Prostate gland (tissue), 2 donors: ENCODE data around the gene L3MBTL1. TPM values are rescaled to one million over a fixed set of nuclear protein-coding genes. Genes with fewer than 3 reads are reported as not detected.

ENCODE experiments used
- DNase-seq: peaks from one replicate; pipeline ENCODE4 v3.0.0-alpha.2; 2019; ENCODE audit warnings: low spot score
- H3K27ac ChIP-seq, 2 donors: fragments of 200-600 bp; sonication (generic); 2 replicates each; pipeline ENCODE4 v1.5.1; 2017 to 2019
- H3K27me3 ChIP-seq: fragments of 200-600 bp; sonication (generic); replicated peaks from 2 replicates; pipeline ENCODE4 v1.5.1; 2019; ENCODE audit not compliant: insufficient read depth
- H3K36me3 ChIP-seq, 2 donors: fragments of 200-600 bp; sonication (generic); 1 replicate in 1 of 2; 2 replicates in 1 of 2; pipeline versions ENCODE4 v1.5.1 to v1.8.1; 2017 to 2019
- H3K4me1 ChIP-seq: fragments of 200-600 bp; sonication (generic); replicated peaks from 2 replicates; pipeline ENCODE4 v1.5.1; 2019
- H3K4me3 ChIP-seq, 2 donors: fragments of 200-600 bp; sonication (generic); 2 replicates each; pipeline ENCODE4 v1.5.1; 2017 to 2019
- H3K9me3 ChIP-seq: fragments of 200-600 bp; sonication (generic); 2 replicates; pipeline ENCODE4 v1.5.1; 2017
- CTCF ChIP-seq, 4 experiments: fragments of 200-600 bp in 2 of 4; fragments of 450-650 bp in 2 of 4; sonication (generic) in 2 of 4; IDR thresholded peaks; 1 replicate in 3 of 4; 2 replicates in 1 of 4; pipeline ENCODE4 v1.5.1; 2016 to 2019; ENCODE audit warnings: antibody characterized with exemption in 4 of 4, mild to moderate bottlenecking in 2 of 4, moderate library complexity in 2 of 4
- POLR2A ChIP-seq: fragments of 450-650 bp; IDR thresholded peaks from one replicate; pipeline ENCODE4 v1.6.1; 2016; ENCODE audit warnings: antibody characterized with exemption, mild to moderate bottlenecking
- POLR2AphosphoS5 ChIP-seq: sonication (generic); formaldehyde crosslinking; IDR thresholded peaks from one replicate; pipeline ENCODE4 v1.6.1; 2017; ENCODE audit warnings: antibody characterized with exemption
- WGBS: methylation state at CpG from one replicate; pipeline ENCODE4 v1.1.5; 2018; 5-methylcytosine and 5-hydroxymethylcytosine counted together
- intact Hi-C: fragments of 100-400 bp; cut with DNase I; formaldehyde crosslinking; loops from one replicate; pipeline ENCODE4 v1.14.2; 2022
- total RNA-seq, 2 donors: library from RNA; depleted of rRNA; stranded (reverse); fragments of >200 nt; gene quantifications; one replicate each; pipeline ENCODE4 v1.1.0, GENCODE V29; 2016

The L3MBTL1 gene
- total RNA-seq, 2 donors from 2014 or later, result 10.2 to 38.8 TPM

- Histone ChIP-seq H3K27ac (no peak overlapping the region), H3K9me3 (no peaks in the 10 kb centered on the region), H3K4me1 (no peaks in the 10 kb centered on the region), H3K27me3 (no peaks in the 10 kb centered on the region), H3K4me3 (no peak overlapping the region), H3K36me3 (no peaks in the 10 kb centered on the region)
- 92% methylated on average over 8 of the region's 8 CpGs for WGBS
- no peak for TF ChIP-seq POLR2A
- no peak for TF ChIP-seq POLR2AphosphoS5
- TF ChIP-seq CTCF (IDR thresholded peaks at IDR 0.05), result no peak
- no peak for DNase-seq
- intact Hi-C loops, result no loop called here
These were observed 65.4 kb downstream of the L3MBTL1 start for GRCh38 chr20:43572891-43573290.

GRCh38 chr20:43576108-43576507 lies 68.6 kb downstream of the L3MBTL1 start:
- no peaks in the 10 kb centered on the region for H3K36me3 ChIP-seq
- WGBS, result 72% methylated on average over 10 of the region's 10 CpGs
- no peak overlapping the region for H3K27ac ChIP-seq
- intact Hi-C loops, result no loop called here
- TF ChIP-seq CTCF (IDR thresholded peaks at IDR 0.05) (no peak), POLR2A (no peak), POLR2AphosphoS5 (no peak)
- H3K27me3 ChIP-seq, result no peaks in the 10 kb centered on the region
- H3K4me1 ChIP-seq, result no peaks in the 10 kb centered on the region
- DNase-seq, result no peak
- H3K4me3 ChIP-seq, result no peak overlapping the region
- H3K9me3 ChIP-seq, result no peaks in the 10 kb centered on the region

GRCh38 chr20:43579861-43580793 lies 72.6 kb downstream of the L3MBTL1 start:
- Histone ChIP-seq H3K4me1 (no peaks in the 10 kb centered on the region), H3K36me3 (no peaks in the 10 kb centered on the region), H3K27ac (no peak overlapping the region), H3K9me3 (no peaks in the 10 kb centered on the region), H3K27me3 (no peaks in the 10 kb centered on the region), H3K4me3 (no peak overlapping the region)
- intact Hi-C loops, result no loop called here
- TF ChIP-seq CTCF (IDR thresholded peaks at IDR 0.05) (no peak), POLR2AphosphoS5 (no peak), POLR2A (no peak)
- no peak for DNase-seq
- 49% methylated on average over 7 of the region's 7 CpGs for WGBS

- intact Hi-C loops, result no loop called here
These were observed 75.8 kb downstream of the L3MBTL1 start for GRCh38 chr20:43583133-43583864.

More at GRCh38 chr20:43583133-43583864, 75.8 kb downstream of the L3MBTL1 start:
- Histone ChIP-seq H3K4me3 (no peak overlapping the region), H3K36me3 (no peaks in the 10 kb centered on the region), H3K27me3 (no peaks in the 10 kb centered on the region), H3K4me1 (no peaks in the 10 kb centered on the region), H3K9me3 (no peaks in the 10 kb centered on the region), H3K27ac (no peak overlapping the region)
- TF ChIP-seq CTCF (IDR thresholded peaks at IDR 0.05), result no peak
- no peak for TF ChIP-seq POLR2A
- no peak for TF ChIP-seq POLR2AphosphoS5
- WGBS, result 83% methylated on average over 7 of the region's 7 CpGs
- no peak for DNase-seq
